ENCODE results near the gene VPS4A.
"Not testable (repeated sequence)": the region's sequence is repeated elsewhere in the genome, so short reads cannot be mapped to it uniquely, and the experiment has no call there.

The VPS4A gene

DNA sequence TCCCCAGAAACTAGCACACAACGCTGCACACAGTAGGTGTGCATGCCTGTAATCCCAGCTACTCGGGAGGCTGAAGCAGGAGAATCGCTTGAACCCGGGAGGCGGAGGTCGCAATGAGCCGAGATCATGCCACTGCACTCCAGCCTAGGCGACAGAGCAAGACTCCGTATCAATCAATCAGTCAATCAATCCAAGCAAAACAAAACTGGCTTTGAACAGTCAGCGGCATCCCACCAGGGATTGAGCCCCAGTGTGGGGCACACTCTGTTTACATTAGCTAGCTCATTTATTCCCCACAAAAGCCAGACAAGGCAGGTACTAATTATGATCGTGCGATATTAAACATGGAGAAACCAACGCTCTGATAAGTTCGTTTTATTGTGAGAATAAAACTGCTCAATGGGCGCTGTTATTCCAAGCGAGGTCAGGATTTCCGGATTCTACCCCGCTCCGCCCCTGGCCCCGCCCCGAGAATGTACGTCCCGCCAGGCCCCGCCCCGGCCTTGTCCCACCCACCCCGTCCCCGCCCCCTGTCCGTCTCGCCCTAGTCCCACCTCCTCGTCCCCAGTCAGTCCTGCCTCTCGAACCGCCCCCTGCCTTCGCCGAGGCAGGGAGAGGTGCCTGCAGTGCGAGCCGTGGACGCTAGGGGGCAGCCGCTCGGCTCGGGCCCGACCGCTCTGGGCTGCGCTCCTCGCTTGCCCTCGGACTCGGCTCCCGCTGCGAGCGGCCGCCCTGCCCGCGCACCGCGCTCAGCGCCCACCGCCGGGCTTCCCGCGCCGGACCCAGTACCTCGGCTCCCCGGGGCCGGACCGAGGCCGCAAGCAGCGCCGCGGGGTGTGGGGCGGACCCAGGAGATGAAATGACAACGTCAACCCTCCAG is at the start of gene VPS4A:
TSS of gene VPS4A (plus strand) at position 698 of the 880 bp plus-strand sequence. CDS start at position 860, 162 bp downstream.
- peak; percentile 68 for DNase-seq (ENCODE audit: low read depth, low spot score)

DNA sequence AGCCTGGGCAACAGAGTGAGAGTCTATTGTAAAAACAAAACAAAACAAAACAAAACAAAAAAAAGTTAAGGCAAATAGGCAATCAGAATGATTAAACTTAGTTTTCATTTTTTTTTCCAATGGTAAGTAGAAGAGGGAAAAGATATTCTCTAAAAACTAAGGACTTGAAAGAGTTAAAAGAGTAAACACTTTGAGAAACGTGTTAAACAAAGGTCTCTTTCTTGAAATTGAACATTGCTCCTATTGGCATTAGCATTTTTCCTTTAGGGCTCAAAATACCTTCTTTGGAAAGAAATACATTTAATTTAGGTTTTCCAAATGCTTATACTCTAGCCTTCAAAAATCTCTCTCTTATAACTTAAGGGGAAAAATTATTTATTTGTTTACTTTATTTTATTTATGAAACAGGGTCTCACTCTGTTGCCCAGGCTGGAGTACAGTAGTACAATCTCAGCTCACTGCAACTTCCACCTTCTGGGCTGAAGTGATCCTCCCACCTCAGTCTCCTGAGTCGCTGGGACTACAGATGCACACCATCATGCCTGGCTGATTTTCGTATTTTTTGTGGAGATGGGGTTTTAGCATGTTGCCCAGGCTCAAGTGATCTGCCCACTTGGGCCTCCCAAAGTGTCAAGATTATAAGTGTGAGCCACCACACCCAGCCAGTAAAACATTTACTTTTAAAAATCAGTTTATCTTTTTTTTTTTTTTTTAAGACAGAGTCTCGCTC is 44.7 kb upstream of the VPS4A start:
- DNase-seq (ENCODE audit: low read depth, low spot score) = no peak
- H3K27ac ChIP-seq = no peak overlapping the region

More for the DNA sequence above, at the start of gene VPS4A:
- peak within 1 kb of the TSS; percentile 80 for H3K27ac ChIP-seq

- H3K27ac ChIP-seq = no peak overlapping the region
- no peak for DNase-seq (ENCODE audit: low read depth, low spot score)
Observed at GRCh38 chr16:69267633-69268032, 43.5 kb upstream of the VPS4A start.

DNA sequence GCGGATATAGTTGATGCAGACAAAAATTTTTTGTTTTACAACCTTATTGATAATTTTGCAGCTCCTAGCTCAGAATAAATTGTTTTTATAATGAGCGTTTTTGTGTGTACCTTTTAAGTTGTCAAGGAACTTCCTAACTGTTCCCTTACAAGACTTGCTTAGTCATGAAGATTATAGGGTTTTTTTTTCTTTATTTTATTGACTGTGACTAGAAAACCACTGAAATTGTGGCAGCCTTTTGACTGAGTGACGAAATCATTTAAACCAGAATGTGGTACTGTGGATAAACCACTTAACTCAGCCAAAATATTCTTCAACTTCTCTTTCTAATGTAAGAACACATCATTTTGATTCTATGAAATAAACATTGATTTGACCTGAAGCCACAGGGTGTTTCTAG is 40.8 kb upstream of the VPS4A start:
- H3K27ac ChIP-seq = no peak overlapping the region
- DNase-seq (ENCODE audit: low read depth, low spot score) = no peak

DNA sequence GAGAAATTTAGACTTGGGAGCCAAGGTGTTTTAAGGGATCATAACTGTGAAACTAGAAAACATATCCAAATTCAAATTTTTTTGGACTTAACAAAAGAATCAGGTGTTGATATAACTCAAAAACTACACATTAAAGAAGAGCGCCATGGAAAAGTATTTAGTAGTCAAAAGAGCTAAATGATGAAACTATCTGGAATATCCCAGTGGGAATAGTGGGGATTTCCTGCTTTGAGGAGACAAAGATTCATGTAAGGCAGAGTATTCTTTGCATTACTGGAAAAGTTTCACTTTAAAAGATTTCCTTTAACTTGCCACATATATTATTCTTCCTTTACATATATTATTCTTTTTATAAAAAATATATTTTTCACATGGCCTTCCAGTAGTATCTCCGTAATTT is 40.3 kb upstream of the VPS4A start:
- H3K27ac ChIP-seq = no peak overlapping the region
- DNase-seq (ENCODE audit: low read depth, low spot score) = no peak

DNA sequence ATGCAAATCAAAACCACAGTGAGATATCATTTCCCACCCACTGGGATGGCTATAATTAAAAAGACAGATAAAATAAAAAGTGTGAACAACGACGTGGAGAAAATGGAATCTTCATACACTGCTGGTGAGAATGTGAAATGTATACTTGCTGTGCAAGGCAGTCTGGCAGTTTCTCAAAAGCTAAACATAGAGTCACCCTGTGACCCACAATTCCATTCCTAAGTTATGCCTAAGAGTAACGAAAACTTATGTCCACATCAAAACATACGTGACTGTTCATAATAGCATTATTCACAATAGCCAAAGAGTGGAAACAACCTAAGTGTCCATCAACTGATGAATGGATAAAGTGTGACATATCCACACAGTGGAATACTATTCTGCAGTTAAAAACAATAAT is 38.1 kb upstream of the VPS4A start:
- H3K27ac ChIP-seq = no peak overlapping the region
- no peak for DNase-seq (ENCODE audit: low read depth, low spot score)

DNA sequence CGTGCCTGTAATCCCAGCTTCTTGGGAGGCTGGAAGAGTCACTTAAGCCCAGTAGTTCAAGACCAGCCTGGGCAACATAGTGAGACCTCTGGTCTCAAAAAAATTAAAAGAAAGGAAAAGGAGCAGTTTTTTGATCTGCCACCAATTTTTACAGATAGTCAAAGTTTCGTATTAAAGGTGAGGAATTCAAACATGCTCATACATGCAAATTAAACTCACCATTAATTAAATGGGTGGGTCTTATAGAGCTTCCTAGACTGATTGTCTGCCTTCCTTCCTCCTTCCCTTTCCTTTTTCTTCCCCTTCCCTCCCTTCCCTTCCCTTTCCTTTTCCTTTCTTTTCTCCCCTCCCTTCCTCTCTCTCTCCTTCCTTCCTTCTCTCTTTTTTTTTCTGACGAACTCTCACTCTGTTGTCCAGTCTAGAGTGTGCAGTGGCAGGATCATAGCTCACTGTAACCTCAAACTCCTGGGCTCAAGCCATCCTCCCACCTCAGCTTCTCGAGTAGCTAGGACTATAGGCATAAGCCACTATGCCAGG is 36.4 kb upstream of the VPS4A start:
- no peak for DNase-seq (ENCODE audit: low read depth, low spot score)
- no peak overlapping the region for H3K27ac ChIP-seq

DNA sequence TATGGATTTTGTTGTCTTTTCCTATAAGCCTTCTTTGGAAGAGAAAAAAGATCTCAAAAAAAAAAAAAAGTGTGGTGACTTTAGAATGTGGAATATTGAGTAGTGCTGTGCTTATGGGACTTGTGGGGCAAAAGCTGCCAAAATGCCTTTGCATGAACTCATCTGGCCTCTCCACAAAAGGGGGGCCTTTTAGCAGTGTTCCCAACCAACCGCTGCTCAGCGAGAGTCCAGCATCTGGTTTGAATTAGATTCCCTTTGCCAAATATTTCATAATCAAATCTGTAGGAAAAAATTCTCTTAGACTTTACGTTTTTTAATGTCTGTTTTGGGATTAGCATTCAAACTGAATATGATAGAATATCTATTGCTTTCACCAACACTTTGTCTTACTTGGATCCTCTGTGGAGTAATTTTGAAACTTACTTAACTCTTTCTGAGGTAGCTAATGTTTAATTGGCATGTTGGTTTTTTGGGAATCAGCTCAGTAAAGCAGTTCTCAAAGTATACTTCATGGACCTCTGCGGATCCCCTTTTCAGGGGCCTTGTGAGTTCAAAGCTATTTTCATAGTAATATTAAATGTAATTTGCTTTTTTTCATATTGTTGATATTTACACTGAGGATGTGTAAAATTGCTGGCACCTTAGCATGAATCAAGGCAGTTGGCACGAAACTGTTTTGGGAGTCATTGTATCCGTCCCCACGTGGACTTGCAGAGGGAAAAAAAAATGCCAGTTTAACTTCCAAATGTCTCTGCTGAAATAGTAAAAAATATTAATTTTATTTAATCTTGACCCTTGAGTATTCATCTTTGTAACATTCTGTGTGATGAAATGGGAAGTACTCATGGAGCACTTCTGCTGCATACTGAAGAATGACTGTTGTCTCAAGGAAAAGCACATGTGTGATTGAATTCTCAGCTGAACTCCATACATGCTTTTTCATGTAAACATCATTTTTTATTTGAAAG is 34.7 kb upstream of the VPS4A start:
- no peak overlapping the region for H3K27ac ChIP-seq
- DNase-seq (ENCODE audit: low read depth, low spot score) = no peak

- no peak overlapping the region for H3K27ac ChIP-seq
- DNase-seq (ENCODE audit: low read depth, low spot score) = no peak
Observed at GRCh38 chr16:69277413-69277812, 33.7 kb upstream of the VPS4A start.

DNA sequence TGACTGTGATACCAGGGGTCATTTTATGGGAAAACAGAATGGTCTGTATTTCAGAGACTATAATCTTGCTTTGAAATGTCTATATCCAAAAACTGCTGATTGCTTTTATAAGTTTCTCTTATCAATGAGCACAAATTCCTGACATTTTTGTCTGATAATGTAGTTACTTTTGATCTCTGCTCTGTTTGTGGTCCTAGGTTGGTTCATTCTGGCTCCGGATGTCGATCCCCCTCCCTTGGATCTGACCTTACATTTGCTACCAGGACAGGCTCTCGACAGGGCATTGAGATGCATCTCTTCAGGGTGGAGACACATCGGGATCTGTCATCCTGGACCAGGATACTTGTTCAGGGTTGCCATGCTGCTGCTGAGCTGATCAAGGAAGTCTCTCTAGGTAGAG is 27.3 kb upstream of the VPS4A start:
- DNase-seq (ENCODE audit: low read depth, low spot score) = no peak
- no peak overlapping the region for H3K27ac ChIP-seq

DNA sequence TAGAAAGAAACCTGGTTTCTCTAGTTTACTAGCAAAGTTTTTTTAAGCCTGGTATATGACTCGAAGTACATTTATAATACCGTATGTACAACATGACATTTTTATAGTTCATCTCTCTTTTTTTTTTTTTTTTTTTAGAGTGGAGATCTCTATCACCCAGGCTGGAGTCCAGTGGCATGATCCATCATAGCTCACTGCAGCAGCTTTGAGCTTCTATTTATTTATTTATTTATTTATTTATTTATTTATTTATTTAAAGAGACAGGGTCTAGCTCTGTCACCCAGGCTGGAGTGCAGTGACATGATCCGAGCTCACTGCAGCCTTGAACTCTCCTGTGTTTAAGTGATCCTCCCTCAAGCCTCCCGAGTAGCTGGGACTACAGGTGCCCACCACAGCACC is 25.9 kb upstream of the VPS4A start:
- H3K27ac ChIP-seq = no peak overlapping the region
- no peak for DNase-seq (ENCODE audit: low read depth, low spot score)

DNA sequence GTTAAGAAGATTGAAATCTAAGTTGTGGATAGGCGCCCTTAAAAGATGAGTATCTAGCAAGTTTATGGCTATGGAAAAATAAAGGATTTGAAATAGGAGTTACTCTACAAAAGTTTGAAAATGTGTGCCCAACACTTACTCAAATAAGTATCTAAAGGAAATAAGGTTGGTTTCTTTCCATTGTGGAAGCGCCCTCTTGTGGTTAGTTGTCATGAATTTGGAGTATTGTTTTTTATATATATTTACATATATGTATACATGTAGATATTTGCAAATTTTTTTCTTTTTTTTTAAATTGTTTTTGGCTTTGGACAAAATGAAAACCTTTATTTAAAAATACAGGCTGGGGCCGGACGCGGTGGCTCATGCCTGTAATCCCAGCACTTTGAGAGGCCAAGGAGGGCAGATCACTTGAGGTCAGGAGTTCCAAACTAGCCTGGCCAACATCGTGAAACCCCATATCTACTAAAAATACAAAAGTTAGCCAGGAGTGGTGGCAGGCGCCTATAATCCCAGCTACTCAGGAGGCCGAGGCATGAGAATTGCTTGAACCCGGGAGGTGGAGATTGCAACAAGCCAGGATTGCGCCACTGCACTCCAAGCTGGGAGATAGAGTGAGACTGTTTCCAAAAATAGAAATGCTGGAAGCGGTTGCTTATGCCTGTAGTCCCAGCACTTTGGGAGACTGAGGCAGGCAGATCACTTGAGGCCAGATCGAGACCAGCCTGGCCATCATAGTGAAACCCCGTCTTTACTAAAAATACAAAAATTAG is 24.0 kb upstream of the VPS4A start:
- H3K27ac ChIP-seq = no peak overlapping the region
- no peak for DNase-seq (ENCODE audit: low read depth, low spot score)

- H3K27ac ChIP-seq; DNase-seq (ENCODE audit: low read depth, low spot score): not testable (repeated sequence)
Observed at GRCh38 chr16:69291657-69292056, 19.5 kb upstream of the VPS4A start.

GRCh38 chr16:69293401-69293800 is 17.7 kb upstream of the VPS4A start:
- no peak for DNase-seq (ENCODE audit: low read depth, low spot score)
- H3K27ac ChIP-seq = peak overlapping the region; percentile 55

GRCh38 chr16:69294051-69294450 is 17.1 kb upstream of the VPS4A start:
- peak overlapping the region; percentile 55 for H3K27ac ChIP-seq
- DNase-seq (ENCODE audit: low read depth, low spot score) = no peak

GRCh38 chr16:69296771-69297170 is 14.4 kb upstream of the VPS4A start:
- not testable (repeated sequence) for DNase-seq (ENCODE audit: low read depth, low spot score); H3K27ac ChIP-seq

DNA sequence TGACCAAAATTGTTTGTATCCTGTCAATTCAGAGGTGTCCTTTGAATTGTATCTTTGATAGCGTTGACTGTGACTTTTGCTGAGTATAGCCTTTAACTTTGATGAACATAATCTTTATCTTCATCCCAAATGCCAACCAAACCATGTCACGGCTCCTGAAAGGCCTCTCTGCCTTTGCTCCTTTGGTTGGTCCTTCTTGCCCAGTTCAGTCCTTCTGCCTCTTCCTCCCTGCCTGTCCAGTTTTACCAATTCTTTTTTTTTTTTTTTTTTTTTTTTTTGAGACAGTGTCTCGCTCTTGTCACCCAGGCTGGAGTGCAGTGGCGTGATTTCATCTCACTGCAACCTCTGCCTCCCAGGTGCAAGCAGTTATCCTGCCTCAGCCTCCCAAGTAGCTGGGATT is 12.9 kb upstream of the VPS4A start:
- H3K27ac ChIP-seq = no peak overlapping the region
- DNase-seq (ENCODE audit: low read depth, low spot score) = no peak

DNA sequence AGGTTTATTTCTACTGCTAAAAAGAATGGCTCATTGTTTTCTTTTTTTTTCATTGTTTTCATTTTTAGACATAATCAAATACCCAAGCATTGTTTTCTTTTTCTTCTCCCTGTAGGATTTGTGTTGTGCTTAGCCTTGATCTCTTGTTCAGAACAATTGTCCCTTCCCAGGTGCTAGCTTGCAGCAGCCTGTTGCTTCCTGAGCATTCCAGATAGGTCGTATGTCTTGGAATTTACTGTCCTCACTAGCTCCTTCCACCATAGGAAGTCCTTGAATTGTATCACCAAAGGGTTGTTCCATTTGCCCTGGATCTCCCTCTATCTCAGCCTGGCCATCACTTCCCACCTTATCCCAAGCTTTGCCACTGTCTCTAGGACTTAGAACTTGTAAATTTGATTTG is 10.0 kb upstream of the VPS4A start:
- DNase-seq (ENCODE audit: low read depth, low spot score) = no peak
- no peak overlapping the region for H3K27ac ChIP-seq

GRCh38 chr16:69301861-69302260 is 9.3 kb upstream of the VPS4A start:
- no peak for DNase-seq (ENCODE audit: low read depth, low spot score)
- H3K27ac ChIP-seq = no peak overlapping the region

Measured in epithelial cell of prostate (primary cell).